ENCODE data around the gene CCDC91. TPM values are rescaled to one million over a fixed set of nuclear protein-coding genes. Genes with fewer than 3 reads are reported as not detected.

Gene CCDC91
- total RNA-seq, 1 experiment from 2014 or later: 35.9 TPM

DNA sequence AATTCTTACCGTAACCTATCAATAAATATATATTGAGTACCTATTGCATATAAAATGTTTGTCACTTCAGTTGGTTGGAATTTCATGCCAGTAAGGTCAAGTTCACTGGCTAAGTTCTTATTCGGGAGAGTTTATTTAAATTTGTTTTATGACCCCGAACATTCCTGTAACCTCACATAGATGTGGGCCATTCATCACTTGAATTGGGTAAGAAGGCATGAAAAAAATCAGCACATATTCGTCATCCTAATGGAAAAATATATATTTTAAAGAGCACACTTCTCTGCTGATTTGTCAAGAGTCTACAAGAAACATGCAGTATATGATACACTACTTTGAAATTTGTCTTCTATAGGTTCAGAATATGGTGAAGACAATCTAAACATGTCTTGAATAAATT is 263.4 kb downstream of the CCDC91 start:
- H3K27ac Mint-ChIP-seq (ENCODE audit: low read depth, unreplicated experiment): no peak overlapping the region

DNA sequence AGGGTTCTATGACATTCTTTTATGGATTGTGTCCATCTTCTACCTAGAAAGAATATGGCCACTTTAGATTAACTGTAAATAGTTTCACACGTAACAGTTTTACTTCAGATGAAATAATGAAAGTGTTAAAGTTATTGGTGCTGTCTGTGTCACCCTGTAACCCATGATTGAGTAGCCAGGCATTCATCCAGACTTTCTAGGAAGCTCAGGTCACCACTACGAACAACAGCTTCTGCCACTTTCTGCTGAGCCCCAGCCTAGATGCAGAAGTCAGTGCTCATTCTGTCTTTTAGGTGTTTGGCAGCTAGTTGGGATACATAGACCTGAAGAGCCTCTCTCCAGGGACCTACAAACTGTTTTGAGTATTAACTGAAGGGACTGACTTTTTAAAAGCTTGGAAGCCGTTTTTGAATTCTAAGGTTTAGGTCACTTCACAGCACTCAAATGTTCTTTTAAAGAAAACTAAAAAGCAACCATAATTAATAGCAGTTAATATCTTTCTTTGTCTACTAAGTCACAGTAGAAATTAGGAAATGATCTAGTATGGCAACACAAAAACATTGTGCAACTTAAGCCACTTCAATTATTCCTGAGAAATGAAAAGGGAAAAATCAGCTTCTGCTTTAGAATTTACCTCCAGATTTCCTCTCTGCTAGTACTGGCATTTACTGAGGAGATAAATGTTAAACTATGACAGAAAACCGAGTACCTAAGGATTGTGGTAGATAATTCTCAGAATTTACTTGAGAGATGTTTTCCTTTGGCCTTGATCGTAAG is 266.9 kb downstream of the CCDC91 start:
- H3K27ac Mint-ChIP-seq (ENCODE audit: low read depth, unreplicated experiment): no peak overlapping the region
- no peaks in the 10 kb centered on the region for H3K4me1 Mint-ChIP-seq (ENCODE audit: insufficient read depth, unreplicated experiment)
- no peak overlapping the region for H3K4me3 Mint-ChIP-seq (ENCODE audit: unreplicated experiment)
- TF ChIP-seq, protein P1, sequence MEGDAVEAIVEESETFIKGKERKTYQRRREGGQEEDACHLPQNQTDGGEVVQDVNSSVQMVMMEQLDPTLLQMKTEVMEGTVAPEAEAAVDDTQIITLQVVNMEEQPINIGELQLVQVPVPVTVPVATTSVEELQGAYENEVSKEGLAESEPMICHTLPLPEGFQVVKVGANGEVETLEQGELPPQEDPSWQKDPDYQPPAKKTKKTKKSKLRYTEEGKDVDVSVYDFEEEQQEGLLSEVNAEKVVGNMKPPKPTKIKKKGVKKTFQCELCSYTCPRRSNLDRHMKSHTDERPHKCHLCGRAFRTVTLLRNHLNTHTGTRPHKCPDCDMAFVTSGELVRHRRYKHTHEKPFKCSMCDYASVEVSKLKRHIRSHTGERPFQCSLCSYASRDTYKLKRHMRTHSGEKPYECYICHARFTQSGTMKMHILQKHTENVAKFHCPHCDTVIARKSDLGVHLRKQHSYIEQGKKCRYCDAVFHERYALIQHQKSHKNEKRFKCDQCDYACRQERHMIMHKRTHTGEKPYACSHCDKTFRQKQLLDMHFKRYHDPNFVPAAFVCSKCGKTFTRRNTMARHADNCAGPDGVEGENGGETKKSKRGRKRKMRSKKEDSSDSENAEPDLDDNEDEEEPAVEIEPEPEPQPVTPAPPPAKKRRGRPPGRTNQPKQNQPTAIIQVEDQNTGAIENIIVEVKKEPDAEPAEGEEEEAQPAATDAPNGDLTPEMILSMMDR (IDR thresholded peaks at IDR 0.05; ENCODE audit: unreplicated experiment): no peak
- no peaks in the 10 kb centered on the region for H3K36me3 Mint-ChIP-seq (ENCODE audit: insufficient read depth, unreplicated experiment)
- no peak for DNase-seq (ENCODE audit: unreplicated experiment)
- intact Hi-C loops (cut with micrococcal nuclease): no loop called here
- no peaks in the 10 kb centered on the region for H3K27me3 Mint-ChIP-seq (ENCODE audit: insufficient read depth, unreplicated experiment)
- H3K9me3 Mint-ChIP-seq (ENCODE audit: unreplicated experiment): no peaks in the 10 kb centered on the region
- CTCF ChIA-PET: no interaction called here
- BruUV-seq (replicated peaks): no TSS peak
- POLR2A ChIA-PET: no interaction called here

More for the DNA sequence above, 263.4 kb downstream of the CCDC91 start:
- no peaks in the 10 kb centered on the region for H3K27me3 Mint-ChIP-seq (ENCODE audit: insufficient read depth, unreplicated experiment)
- no peaks in the 10 kb centered on the region for H3K36me3 Mint-ChIP-seq (ENCODE audit: insufficient read depth, unreplicated experiment)
- no peaks in the 10 kb centered on the region for H3K9me3 Mint-ChIP-seq (ENCODE audit: unreplicated experiment)
- POLR2A ChIA-PET: interaction anchor here (1.6 kb wide), 1 partner anchor 44 kb away, joined by 4 read pairs; no protein-coding TSS in a partner anchor
- no peak overlapping the region for H3K4me3 Mint-ChIP-seq (ENCODE audit: unreplicated experiment)
- TF ChIP-seq, protein P1 (IDR thresholded peaks at IDR 0.05; ENCODE audit: unreplicated experiment): no peak
- no peaks in the 10 kb centered on the region for H3K4me1 Mint-ChIP-seq (ENCODE audit: insufficient read depth, unreplicated experiment)
- no TSS peak for BruUV-seq (replicated peaks)
- intact Hi-C loops (cut with micrococcal nuclease): no loop called here
- DNase-seq (ENCODE audit: unreplicated experiment): no peak
- CTCF ChIA-PET: no interaction called here

DNA sequence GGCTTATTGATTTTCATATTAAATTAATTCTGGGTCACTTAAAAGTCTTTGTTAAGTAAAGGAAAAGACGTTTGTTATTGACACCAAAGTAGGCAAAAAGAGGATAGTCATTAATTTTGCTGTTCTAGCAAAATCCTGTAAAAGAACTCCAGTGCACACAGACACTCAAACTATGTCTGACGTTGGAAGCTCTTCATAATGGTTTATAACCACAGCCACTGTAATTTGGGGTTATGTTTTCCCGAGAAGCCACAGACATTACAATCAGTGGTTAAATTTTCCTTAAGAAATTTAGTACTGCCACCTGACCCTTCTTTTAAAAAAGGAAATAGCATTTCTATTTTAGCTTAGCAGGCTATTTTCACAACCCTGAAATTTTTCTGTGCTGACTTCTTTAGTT is 267.5 kb downstream of the CCDC91 start:
- CTCF ChIA-PET: no interaction called here
- POLR2A ChIA-PET: no interaction called here
- intact Hi-C loops (cut with micrococcal nuclease): no loop called here
- no peak overlapping the region for H3K4me3 Mint-ChIP-seq (ENCODE audit: unreplicated experiment)
- no peaks in the 10 kb centered on the region for H3K36me3 Mint-ChIP-seq (ENCODE audit: insufficient read depth, unreplicated experiment)
- no peaks in the 10 kb centered on the region for H3K27me3 Mint-ChIP-seq (ENCODE audit: insufficient read depth, unreplicated experiment)
- H3K27ac Mint-ChIP-seq (ENCODE audit: low read depth, unreplicated experiment): no peak overlapping the region
- DNase-seq (ENCODE audit: unreplicated experiment): no peak
- BruUV-seq (replicated peaks): no TSS peak
- H3K9me3 Mint-ChIP-seq (ENCODE audit: unreplicated experiment): no peaks in the 10 kb centered on the region
- TF ChIP-seq, protein P1 (IDR thresholded peaks at IDR 0.05; ENCODE audit: unreplicated experiment): no peak
- H3K4me1 Mint-ChIP-seq (ENCODE audit: insufficient read depth, unreplicated experiment): no peaks in the 10 kb centered on the region

DNA sequence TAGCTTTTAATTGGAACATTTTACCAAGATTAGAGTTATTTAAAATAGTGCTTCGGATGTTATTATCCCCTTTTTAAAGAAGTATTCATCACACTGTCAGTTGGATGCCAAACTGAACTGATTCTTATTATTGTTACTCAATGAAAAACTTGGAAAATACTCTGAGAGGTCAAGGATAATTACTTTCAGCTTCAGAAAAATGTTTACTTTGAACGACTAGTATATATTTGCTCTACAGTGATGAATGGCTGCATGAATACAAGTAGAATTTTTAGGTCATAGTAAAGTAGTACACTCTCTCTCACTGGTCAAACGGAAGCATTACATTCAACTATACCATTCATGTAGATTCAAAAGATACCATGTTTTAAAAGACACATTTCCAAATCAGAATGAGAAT is 269.2 kb downstream of the CCDC91 start:
- no TSS peak for BruUV-seq (replicated peaks)
- no peaks in the 10 kb centered on the region for H3K9me3 Mint-ChIP-seq (ENCODE audit: unreplicated experiment)
- H3K36me3 Mint-ChIP-seq (ENCODE audit: insufficient read depth, unreplicated experiment): no peaks in the 10 kb centered on the region
- CTCF ChIA-PET: no interaction called here
- no peaks in the 10 kb centered on the region for H3K27me3 Mint-ChIP-seq (ENCODE audit: insufficient read depth, unreplicated experiment)
- TF ChIP-seq, protein P1 (IDR thresholded peaks at IDR 0.05; ENCODE audit: unreplicated experiment): no peak
- DNase-seq (ENCODE audit: unreplicated experiment): no peak
- H3K4me3 Mint-ChIP-seq (ENCODE audit: unreplicated experiment): no peak overlapping the region
- H3K4me1 Mint-ChIP-seq (ENCODE audit: insufficient read depth, unreplicated experiment): no peaks in the 10 kb centered on the region
- intact Hi-C loops (cut with micrococcal nuclease): no loop called here
- no peak overlapping the region for H3K27ac Mint-ChIP-seq (ENCODE audit: low read depth, unreplicated experiment)
- POLR2A ChIA-PET: no interaction called here

All from MCF 10A (cell line).